Memory B cell (primary cell): ENCODE data around the gene SLC35B2.

ENCODE experiments used
- ATAC-seq: fragments of 150-1000 bp; cut with Tn5 transposase; 2 replicates; pipeline ENCODE4 v1.10.0; 2021; ENCODE audit warnings: low read depth, mild to moderate bottlenecking, moderate library complexity
- DNase-seq, 2 donors: peaks; one replicate each; pipeline ENCODE4 v3.0.0; 2022; ENCODE audit warnings: low spot score in 2 of 2
- H3K27ac Mint-ChIP-seq: one replicate; pipeline ENCODE4 v1.8.0; 2022; ENCODE audit warnings: mild to moderate bottlenecking, moderate library complexity, mixed read lengths
- H3K27me3 Mint-ChIP-seq: one replicate; pipeline ENCODE4 v1.8.0; 2022; ENCODE audit warnings: mixed read lengths
- H3K36me3 Mint-ChIP-seq: one replicate; pipeline ENCODE4 v1.8.0; 2022; ENCODE audit warnings: mild to moderate bottlenecking, mixed read lengths
- H3K4me1 Mint-ChIP-seq: one replicate; pipeline ENCODE4 v1.8.0; 2022; ENCODE audit warnings: mixed read lengths
- H3K4me3 Mint-ChIP-seq: one replicate; pipeline ENCODE4 v1.8.0; 2022; ENCODE audit warnings: mild to moderate bottlenecking, moderate library complexity, mixed read lengths
- H3K9me3 Mint-ChIP-seq: one replicate; pipeline ENCODE4 v1.8.0; 2022; ENCODE audit warnings: mixed read lengths

SLC35B2 gene

GRCh38 chr6:44224029-44224964 lies 33.0 kb downstream of the SLC35B2 start:
- no peaks in the 10 kb centered on the region for H3K36me3 Mint-ChIP-seq
- no peaks in the 10 kb centered on the region for H3K27me3 Mint-ChIP-seq
- H3K4me3 Mint-ChIP-seq = peak overlapping the region; percentile 88
- peaks cover 23% of the 10 kb centered on the region for H3K4me1 Mint-ChIP-seq
- no peaks in the 10 kb centered on the region for H3K9me3 Mint-ChIP-seq
- no peak overlapping the region for H3K27ac Mint-ChIP-seq
- no peak for ATAC-seq
- DNase-seq = no peak

GRCh38 chr6:44223319-44224028 lies 33.9 kb downstream of the SLC35B2 start, which contains the start of gene SLC29A1:
SLC29A1 (plus strand) TSS chr6:44223595; CDS start chr6:44227314, 3,719 bp downstream.
- Mint-ChIP-seq H3K4me3 (peak within 1 kb of the TSS; percentile 88), H3K27ac (peak within 1 kb of the TSS; percentile 63), H3K27me3 (no peaks in the 10 kb centered on the region), H3K9me3 (no peaks in the 10 kb centered on the region), H3K4me1 (peaks cover 27% of the 10 kb centered on the region), H3K36me3 (no peaks in the 10 kb centered on the region)
- DNase-seq (peak; percentile 75 to 76), ATAC-seq (peak; percentile 83)

GRCh38 chr6:44222486-44223318 lies 34.6 kb downstream of the SLC35B2 start:
- Mint-ChIP-seq H3K9me3 (no peaks in the 10 kb centered on the region), H3K36me3 (no peaks in the 10 kb centered on the region), H3K4me3 (peak overlapping the region; percentile 88), H3K27ac (peak overlapping the region; percentile 63), H3K4me1 (peaks cover 30% of the 10 kb centered on the region), H3K27me3 (no peaks in the 10 kb centered on the region)
- ATAC-seq (peak; percentile 2), DNase-seq (no peak)

- Mint-ChIP-seq H3K4me1 (peaks cover 30% of the 10 kb centered on the region), H3K4me3 (no peak overlapping the region), H3K27ac (no peak overlapping the region)
These were observed 35.4 kb downstream of the SLC35B2 start for GRCh38 chr6:44221961-44222335.

GRCh38 chr6:44221291-44221960 lies 35.9 kb downstream of the SLC35B2 start:
- H3K9me3 Mint-ChIP-seq = no peaks in the 10 kb centered on the region
- peaks cover 30% of the 10 kb centered on the region for H3K4me1 Mint-ChIP-seq
- no peaks in the 10 kb centered on the region for H3K36me3 Mint-ChIP-seq
- no peaks in the 10 kb centered on the region for H3K27me3 Mint-ChIP-seq
- peak; percentile 64 to 68 for DNase-seq
- H3K4me3 Mint-ChIP-seq = peak overlapping the region; percentile 21
- ATAC-seq = peak; percentile 61
- no peak overlapping the region for H3K27ac Mint-ChIP-seq

More at GRCh38 chr6:44221961-44222335, 35.4 kb downstream of the SLC35B2 start:
- Mint-ChIP-seq H3K27me3 (no peaks in the 10 kb centered on the region), H3K36me3 (no peaks in the 10 kb centered on the region), H3K9me3 (no peaks in the 10 kb centered on the region)
- no peak for DNase-seq
- ATAC-seq = no peak

GRCh38 chr6:44220913-44221290 lies 36.4 kb downstream of the SLC35B2 start:
- Mint-ChIP-seq H3K9me3 (no peaks in the 10 kb centered on the region), H3K27ac (no peak overlapping the region), H3K4me3 (peak overlapping the region; percentile 21), H3K4me1 (peaks cover 30% of the 10 kb centered on the region), H3K27me3 (no peaks in the 10 kb centered on the region), H3K36me3 (no peaks in the 10 kb centered on the region)
- DNase-seq = no peak
- no peak for ATAC-seq

- DNase-seq (no peak), ATAC-seq (no peak)
- Mint-ChIP-seq H3K4me3 (peak overlapping the region; percentile 84), H3K27ac (no peak overlapping the region), H3K4me1 (peaks cover 30% of the 10 kb centered on the region), H3K9me3 (no peaks in the 10 kb centered on the region), H3K27me3 (no peaks in the 10 kb centered on the region), H3K36me3 (no peaks in the 10 kb centered on the region)
These were observed 37.2 kb downstream of the SLC35B2 start for GRCh38 chr6:44219815-44220784.

GRCh38 chr6:44219053-44219814 lies 38.1 kb downstream of the SLC35B2 start:
- H3K4me1 Mint-ChIP-seq = peaks cover 26% of the 10 kb centered on the region
- ATAC-seq (peak; percentile 14), DNase-seq (peak in 1 of 2 donors; percentile 42)
- no peaks in the 10 kb centered on the region for H3K36me3 Mint-ChIP-seq
- peak overlapping the region; percentile 84 for H3K4me3 Mint-ChIP-seq
- H3K27me3 Mint-ChIP-seq = no peaks in the 10 kb centered on the region
- H3K9me3 Mint-ChIP-seq = no peaks in the 10 kb centered on the region
- H3K27ac Mint-ChIP-seq = no peak overlapping the region

- DNase-seq = no peak
- H3K36me3 Mint-ChIP-seq = no peaks in the 10 kb centered on the region
- H3K4me1 Mint-ChIP-seq = peaks cover 16% of the 10 kb centered on the region
- no peak overlapping the region for H3K27ac Mint-ChIP-seq
- no peak for ATAC-seq
- no peaks in the 10 kb centered on the region for H3K27me3 Mint-ChIP-seq
- no peak overlapping the region for H3K4me3 Mint-ChIP-seq
- no peaks in the 10 kb centered on the region for H3K9me3 Mint-ChIP-seq
These were observed 39.8 kb downstream of the SLC35B2 start for GRCh38 chr6:44217332-44218143.

GRCh38 chr6:44216677-44217331 lies 40.5 kb downstream of the SLC35B2 start, which contains the start of gene MYMX:
MYMX (plus strand) TSS chr6:44216926; CDS start chr6:44217472, 546 bp downstream.
- Mint-ChIP-seq H3K4me3 (no peak within 1 kb of the TSS), H3K4me1 (peaks cover 14% of the 10 kb centered on the region), H3K36me3 (no peaks in the 10 kb centered on the region), H3K9me3 (no peaks in the 10 kb centered on the region), H3K27me3 (no peaks in the 10 kb centered on the region), H3K27ac (no peak within 1 kb of the TSS)
- DNase-seq (no peak), ATAC-seq (no peak)

- no peak for ATAC-seq
- Mint-ChIP-seq H3K9me3 (no peaks in the 10 kb centered on the region), H3K4me1 (peaks cover 7% of the 10 kb centered on the region), H3K27me3 (peaks cover 2% of the 10 kb centered on the region), H3K36me3 (no peaks in the 10 kb centered on the region), H3K4me3 (no peak overlapping the region), H3K27ac (no peak overlapping the region)
- no peak for DNase-seq
These were observed 43.0 kb downstream of the SLC35B2 start for GRCh38 chr6:44214307-44214706.
